Lower leg skin (tissue), 3 donors: Measurements from ENCODE around the gene SNAP29.

ENCODE experiments used
- CTCF ChIP-seq, 3 donors: fragments of 450-650 bp; IDR thresholded peaks; one replicate each; pipeline ENCODE4 v1.5.1; 2016; ENCODE audit warnings: antibody characterized with exemption in 3 of 3, mild to moderate bottlenecking in 3 of 3, moderate library complexity in 2 of 3
- POLR2A ChIP-seq, 2 donors: fragments of 450-650 bp; IDR thresholded peaks; one replicate each; pipeline ENCODE4 v1.6.1; 2016 to 2017; ENCODE audit warnings: antibody characterized with exemption in 2 of 2, mild to moderate bottlenecking in 1 of 2, moderate library complexity in 1 of 2

GRCh38 chr22:20829491-20830134, 29.2 kb upstream of the SNAP29 start:
- TF ChIP-seq CTCF (IDR thresholded peaks at IDR 0.05) = no peak
- no peak for TF ChIP-seq POLR2A (IDR thresholded peaks at IDR 0.05)
